ENCODE results near the gene MYO9B.
A peak's percentile ranks its signal among the peaks of the same experiment; 100 is the strongest.

Gene MYO9B

DNA sequence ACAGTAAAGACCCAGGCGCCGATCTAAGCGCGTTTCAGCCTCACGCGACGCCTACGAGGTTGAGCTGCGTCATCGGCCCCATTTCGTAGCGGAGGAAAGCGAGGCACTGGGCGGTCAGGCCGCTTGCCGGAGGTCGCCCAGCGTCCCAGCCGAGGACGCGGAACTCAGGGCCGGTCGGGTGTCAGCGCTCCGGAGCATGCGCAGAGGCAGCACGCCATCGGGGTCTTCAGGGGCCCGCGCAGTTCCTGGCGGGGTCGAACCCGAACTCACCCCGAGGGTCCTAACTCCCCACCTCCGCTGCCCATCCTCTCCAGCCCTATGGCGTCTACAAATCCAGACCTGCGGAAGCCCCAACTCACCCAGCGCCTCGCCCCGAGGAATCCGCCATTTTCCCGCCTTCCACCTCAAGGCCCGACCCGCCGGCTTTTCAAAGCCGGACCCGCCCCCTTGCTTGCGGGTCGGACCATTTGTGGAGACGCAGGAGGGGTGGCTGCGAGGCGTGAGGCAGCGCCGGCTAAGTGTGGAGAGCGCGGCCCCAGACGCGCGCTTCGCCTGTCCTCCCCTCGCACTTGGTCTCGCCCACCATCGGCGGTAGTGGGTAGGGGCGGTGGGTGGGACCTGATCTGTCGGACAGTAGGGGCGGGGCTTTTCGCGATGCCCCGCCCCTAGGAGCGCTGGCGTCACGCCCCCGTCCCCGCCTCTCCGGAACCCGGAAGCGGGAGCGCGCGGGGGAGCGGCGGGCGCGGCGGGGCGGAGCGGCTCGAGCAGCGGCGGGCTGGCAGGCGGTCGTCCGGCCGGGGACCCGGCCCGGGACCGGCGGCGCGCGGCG is at the start of gene MYO9B, which contains the start of gene HAUS8:
Gene MYO9B, plus strand, starts transcription at position 743 of the 829 bp plus-strand sequence. CDS start 25,941 bp downstream, outside the sequence.
Gene HAUS8, minus strand, starts transcription at position 418 of the 829 bp plus-strand sequence. Its CDS starts 30 bp downstream, at position 388.
- in situ Hi-C loops (cut with HindIII; ENCODE audit: low sequenced_read_pairs): no loop called here
- TF ChIP-seq CTCF (IDR thresholded peaks at IDR 0.05; ENCODE audit: low read depth, low read length): no peak
- peak within 1 kb of the TSS; percentile 94 for H3K4me3 ChIP-seq (ENCODE audit: low read depth, low read length)
- DNase-seq (ENCODE audit: low read depth, low spot score): peak; percentile 100

DNA sequence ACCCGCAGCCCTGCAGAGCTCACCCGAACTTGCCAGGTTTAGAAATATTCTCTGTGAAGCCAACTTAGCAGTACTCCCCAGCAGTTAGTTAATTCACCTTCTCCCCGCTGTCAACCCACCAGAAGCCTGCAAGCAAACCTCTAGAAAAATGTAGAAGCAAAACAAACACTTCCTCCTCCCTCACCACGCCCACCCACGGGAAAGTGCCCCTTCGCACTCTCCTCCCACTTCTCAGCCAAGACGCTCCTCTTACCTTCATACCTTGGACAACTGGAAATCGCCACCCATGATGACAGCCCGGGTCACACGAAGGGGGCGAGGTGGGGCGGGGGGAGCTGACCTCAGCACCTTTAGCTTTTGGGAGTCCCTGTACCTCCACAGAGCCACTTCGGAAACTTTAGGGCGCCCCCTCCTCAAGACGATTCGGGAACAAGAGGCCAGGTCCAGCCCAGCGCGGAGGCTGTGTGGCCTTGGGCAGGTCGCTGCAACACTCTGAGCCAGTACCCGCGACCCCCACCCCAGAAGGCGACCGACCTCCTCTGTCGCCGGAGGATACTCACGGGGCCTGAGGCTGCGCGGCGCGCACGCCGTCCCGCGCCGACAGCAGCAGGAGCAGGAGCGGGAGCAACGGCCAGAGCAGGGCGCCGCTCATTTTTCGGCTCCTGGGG is 49.5 kb upstream of the MYO9B start:
- in situ Hi-C loops (cut with HindIII; ENCODE audit: low sequenced_read_pairs): no loop called here
- TF ChIP-seq CTCF (IDR thresholded peaks at IDR 0.05; ENCODE audit: low read depth, low read length): no peak
- H3K4me3 ChIP-seq (ENCODE audit: low read depth, low read length): no peak overlapping the region
- no peak for DNase-seq (ENCODE audit: low read depth, low spot score)

DNA sequence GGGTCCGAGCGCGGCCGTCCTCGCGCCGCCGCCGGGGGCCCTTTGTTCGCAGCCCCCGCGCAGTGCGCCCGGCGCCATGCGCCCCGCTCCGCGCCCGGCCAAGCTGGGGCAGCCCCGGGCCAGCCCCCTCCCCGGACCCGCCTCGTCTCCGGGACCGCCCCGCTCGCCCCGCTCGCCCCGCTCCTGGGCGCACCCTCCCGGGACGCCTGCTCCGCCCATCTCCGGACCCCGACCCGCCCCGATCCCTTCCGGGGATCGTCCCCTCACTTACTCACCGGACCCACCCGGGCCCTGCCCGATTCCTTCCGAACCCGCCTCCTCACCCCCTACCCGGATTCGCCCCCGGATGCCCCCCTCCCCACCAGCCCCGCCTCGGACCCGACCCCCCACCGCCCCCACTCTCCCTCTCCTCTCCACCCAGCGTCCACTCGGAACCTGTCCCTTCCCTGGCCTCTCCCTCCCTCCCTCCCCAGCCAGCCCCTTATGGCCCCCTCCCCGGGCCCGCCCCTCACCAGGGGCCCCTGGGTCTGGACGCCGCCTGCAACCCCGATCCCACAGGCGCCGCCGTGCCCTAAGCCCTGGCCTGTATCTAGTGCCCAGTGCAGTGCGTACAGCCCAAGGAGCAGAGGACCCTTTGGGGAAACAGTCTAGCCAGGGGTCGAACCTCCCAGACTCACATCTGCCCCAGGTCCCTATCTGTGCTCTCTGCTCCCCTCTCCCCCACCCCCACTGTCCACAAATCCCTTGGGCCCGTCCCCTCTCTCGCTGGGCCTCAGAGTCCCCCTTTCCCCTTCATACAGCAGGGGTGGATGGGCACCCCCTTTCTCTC is 48.7 kb upstream of the MYO9B start, which contains the start of gene CPAMD8:
Gene CPAMD8, minus strand, starts transcription at position 105 of the 829 bp plus-strand sequence. CDS start 168 bp downstream, outside the sequence.
- TF ChIP-seq CTCF (IDR thresholded peaks at IDR 0.05; ENCODE audit: low read depth, low read length): no peak
- no peak for DNase-seq (ENCODE audit: low read depth, low spot score)
- in situ Hi-C loops (cut with HindIII; ENCODE audit: low sequenced_read_pairs): no loop called here
- no peak within 1 kb of the TSS for H3K4me3 ChIP-seq (ENCODE audit: low read depth, low read length)

DNA sequence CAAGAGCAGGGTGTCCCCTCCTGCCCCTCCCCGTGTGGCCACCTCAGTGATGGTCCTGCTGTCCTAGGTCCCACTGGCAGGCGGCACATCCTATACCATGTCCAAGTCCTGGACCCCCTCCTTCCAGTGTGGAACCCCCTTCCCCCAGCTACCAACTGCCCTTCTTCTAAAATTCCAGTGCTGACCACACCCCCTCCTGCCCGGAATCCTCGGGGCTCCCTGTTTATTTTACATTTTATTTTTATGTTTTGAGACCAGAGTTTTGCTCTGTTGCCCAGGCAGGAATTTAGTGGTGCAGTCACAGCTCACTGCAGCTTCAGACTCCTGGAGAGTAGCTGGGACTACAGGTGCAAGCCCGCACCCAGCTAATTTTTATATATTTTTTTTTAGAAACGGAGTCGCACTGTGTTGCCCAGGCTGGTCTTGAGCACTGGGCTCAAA is 48.0 kb upstream of the MYO9B start:
- in situ Hi-C loops (cut with HindIII; ENCODE audit: low sequenced_read_pairs): no loop called here
- DNase-seq (ENCODE audit: low read depth, low spot score): no peak
- H3K4me3 ChIP-seq (ENCODE audit: low read depth, low read length): no peak overlapping the region
- no peak for TF ChIP-seq CTCF (IDR thresholded peaks at IDR 0.05; ENCODE audit: low read depth, low read length)

DNA sequence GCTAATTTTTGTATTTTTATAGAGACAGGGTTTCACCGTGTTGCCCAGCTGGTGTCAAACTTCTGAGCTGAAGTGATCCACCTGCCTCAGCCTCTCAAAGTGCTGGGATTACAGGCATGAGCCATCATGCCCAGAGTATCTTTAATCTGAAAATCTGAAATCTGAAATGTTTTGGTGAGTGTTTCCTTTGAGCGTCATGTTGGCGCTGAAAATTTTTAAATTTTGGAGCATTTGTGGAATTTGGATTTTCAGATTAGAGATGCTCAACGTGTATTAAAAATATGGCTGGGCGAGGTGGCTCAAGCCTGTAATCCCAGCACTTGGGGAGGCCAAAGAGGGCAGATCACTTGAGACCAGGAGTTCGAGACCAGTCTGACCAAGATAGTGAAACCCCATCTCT is 43.8 kb upstream of the MYO9B start:
- in situ Hi-C loops (cut with HindIII; ENCODE audit: low sequenced_read_pairs): no loop called here
- no peak for DNase-seq (ENCODE audit: low read depth, low spot score)

More for the DNA sequence above, 43.8 kb upstream of the MYO9B start:
- H3K4me3 ChIP-seq (ENCODE audit: low read depth, low read length): no peak overlapping the region
- no peak for TF ChIP-seq CTCF (IDR thresholded peaks at IDR 0.05; ENCODE audit: low read depth, low read length)
